DMS114 treated with DMSO at 0.1 percent for 48 hours (cell line): ENCODE results near the gene TTC13.
A peak's percentile ranks its signal among the peaks of the same experiment; 100 is the strongest.

ENCODE experiments used
- DNase-seq: peaks from one replicate; lab custom pipeline; 2025; ENCODE audit not compliant: unreplicated experiment; lab: John Stamatoyannopoulos, UW

TTC13 gene

GRCh38 chr1:230957580-230957989 is 21.1 kb downstream of the TTC13 start:
- no peak for DNase-seq

DNA sequence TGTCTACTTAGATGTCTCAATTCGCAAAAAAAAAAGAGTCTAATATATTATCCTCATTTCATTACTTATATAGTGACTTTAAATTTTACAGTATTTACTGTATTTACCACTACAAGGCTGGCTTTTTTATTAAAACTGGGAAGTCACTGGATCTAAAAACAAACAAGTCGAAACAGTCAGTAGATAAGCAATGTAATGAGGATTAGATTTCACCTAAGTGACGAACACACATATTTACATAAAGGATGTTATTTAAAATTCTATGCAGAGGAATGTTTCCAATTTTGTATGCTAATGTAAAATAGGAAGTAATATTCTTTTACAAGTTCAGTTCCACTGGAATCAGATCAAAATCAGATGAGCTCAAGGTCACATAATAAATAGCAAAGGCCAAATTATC is 28.3 kb downstream of the TTC13 start:
- DNase-seq: no peak

- no peak for DNase-seq
Measured at GRCh38 chr1:230948903-230949302, 29.8 kb downstream of the TTC13 start.

DNA sequence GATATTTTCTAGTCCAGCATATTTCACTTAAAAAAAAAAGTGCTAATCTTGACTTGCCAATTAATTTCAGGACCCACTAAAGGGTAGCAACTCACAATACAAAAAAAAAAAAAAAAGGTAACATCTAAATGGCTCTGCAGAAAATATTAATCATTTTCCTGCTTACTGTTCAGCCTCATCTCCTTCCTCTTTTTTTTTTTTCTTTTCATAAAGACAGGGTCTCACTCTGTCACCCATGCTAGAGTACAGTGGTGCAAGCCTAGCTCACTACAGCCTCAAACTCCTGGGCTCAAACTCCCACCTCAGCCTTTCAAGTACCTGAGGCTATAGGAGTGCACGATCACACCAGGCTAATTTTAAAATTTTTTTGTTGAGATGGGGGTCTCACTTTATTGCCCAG is 30.4 kb downstream of the TTC13 start:
- no peak for DNase-seq

DNA sequence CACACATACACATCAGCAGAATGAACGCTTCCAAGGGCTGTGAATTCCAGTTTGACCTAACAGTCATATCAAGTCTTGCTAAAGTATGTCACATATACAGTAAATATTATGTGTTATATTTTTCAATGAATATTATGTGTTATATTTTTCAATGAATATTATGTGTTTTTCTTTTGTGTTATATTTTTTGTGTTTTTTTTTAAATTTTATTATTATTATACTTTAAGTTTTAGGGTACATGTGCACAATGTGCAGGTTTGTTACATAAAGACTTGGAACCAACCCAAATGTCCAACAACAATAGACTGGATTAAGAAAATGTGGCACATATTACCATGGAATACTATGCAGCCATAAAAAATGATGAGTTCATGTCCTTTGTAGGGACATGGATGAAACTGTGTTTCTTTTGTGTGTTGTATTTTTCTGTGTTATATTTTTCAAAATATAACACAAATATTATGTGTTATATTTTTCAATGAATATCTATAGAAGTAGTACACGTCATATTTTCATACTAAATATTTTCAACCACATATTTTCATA is 35.5 kb downstream of the TTC13 start:
- DNase-seq: no peak

DNA sequence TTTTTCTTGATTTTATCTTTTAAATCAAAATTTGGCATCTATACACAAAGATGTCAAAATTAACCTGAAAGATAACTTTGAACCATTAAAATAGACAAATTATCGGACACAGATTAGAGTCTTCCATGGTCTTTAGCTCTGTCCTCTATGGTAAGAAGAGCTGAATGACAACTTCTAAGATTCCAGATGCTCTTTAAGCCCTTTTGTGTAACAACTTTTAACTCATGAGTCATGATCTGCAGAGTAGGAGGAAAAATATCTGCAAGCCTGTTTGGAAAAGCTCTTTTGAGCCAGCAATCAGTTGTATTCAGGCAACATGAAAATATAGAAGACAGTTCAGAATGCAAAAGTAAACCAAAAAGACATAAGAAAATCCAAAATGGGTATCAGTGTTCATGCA is 37.8 kb downstream of the TTC13 start:
- no peak for DNase-seq

GRCh38 chr1:230939806-230940489 is 38.7 kb downstream of the TTC13 start:
- DNase-seq: no peak

DNA sequence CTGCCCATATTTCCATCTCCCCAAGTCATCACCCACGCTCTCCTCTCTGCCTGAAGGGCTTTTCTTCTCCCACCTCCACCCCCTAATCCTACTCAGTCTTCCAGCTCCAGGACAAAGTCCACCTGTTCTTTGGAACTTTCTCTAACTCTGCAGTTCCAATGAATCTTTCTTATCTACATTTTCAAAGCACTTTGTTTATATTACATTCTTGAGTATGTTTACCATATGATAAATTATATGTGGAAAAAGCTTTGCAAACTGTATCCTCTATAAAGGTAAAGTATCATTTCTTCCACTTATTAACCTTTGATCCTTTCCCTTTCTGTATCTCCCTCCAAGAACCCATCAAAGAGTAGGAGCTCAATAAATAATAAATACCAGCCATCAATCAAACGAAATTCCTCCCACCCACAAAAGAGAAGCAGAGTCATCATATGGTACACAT is 39.7 kb downstream of the TTC13 start:
- no peak for DNase-seq

DNA sequence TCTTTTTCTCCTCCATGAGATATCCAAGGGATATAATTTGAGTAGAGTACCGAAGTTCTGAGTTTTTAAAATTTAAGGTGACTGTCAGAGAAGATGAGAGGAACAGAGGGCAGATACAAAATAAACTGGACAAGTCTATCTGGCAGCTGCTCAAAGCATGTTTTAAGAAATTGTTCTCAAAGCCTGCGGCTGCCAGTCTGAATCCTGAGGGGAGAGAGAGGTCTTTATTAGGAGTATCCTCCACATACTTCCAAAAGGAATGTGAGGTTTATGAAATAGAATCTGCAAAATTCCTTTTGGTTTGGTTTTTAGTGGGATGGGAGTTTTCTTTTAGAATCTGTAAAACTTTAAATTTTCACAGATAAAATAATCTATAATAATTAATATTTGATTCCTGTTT is 41.3 kb downstream of the TTC13 start:
- no peak for DNase-seq

DNA sequence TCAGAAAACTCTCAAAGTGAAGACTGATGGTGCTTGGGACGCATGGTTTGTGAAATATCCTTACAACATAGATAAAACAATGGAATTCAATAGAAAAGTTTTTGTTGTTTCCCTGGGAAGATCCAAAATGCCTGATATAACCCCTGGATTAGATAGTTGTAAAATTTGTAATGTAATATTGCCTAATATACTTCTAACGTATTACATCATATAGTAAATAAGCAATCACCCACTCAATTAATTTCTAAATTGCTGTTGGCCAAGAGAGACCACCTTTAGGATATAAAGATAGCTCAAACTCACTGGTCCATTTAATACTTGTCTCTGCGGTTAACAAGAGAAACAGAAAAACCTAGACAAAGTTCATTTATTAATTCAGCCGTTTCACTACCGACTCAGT is 42.2 kb downstream of the TTC13 start:
- DNase-seq: no peak

DNA sequence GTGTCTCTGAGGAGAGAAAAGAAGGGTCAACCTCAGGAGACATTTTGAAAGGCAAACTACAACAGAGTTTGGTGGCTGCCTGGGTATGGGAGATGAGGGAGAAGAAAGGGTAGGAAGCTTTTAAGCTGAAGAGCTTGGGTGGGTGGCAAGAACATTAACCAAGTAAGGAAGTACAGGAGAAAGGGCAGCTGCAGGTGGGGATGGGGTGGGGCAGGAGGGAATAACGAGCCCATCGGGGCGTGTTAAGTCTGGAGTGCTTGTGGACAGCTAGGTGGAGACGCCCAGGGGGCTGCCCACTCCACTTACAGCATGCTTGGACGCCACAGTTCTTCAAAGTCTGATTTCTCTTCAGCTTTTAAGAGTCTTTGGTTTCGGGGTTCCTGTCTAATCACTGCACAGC is 42.8 kb downstream of the TTC13 start:
- DNase-seq: no peak

GRCh38 chr1:230930986-230931385 is 47.7 kb downstream of the TTC13 start:
- no peak for DNase-seq

DNA sequence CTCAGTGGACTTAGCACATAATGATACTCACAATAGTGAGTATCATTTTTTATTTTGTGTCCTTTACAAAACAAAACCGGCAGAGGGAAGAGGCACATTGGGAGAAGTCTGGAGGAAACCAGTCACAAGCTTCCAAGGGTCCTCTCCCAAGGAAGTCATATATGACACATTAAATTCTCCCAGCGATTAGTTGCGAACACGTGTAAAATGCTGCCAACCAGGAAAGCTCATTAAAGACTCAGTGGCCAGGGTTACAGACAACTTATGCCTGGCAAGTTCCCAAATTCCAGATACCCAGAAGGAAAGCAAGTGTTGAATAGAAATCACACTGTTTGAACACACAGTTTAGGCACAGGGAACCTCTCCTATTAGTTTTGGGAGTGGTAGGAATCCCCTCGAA is 52.5 kb downstream of the TTC13 start:
- no peak for DNase-seq

DNA sequence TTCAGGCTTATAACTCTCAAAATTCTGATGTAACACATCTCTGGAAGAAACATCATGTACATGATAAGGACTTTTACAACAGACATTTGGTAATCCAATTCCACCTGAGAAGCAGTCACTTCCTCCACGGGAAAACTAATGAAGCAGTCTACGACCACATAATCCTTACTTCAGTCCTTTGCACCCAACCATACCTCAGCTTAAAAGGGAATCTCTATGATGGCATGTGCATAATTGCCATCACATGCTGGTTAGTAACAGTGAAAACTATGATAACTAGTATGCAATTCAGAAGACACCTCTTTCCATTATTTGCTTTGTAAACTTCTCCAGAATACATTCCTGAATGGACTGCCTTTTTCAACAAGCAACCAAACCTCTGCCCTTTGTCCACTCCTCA is 53.1 kb downstream of the TTC13 start:
- no peak for DNase-seq

GRCh38 chr1:230923176-230923575 is 55.5 kb downstream of the TTC13 start:
- DNase-seq: no peak

GRCh38 chr1:230922620-230923019 is 56.0 kb downstream of the TTC13 start:
- DNase-seq: no peak

DNA sequence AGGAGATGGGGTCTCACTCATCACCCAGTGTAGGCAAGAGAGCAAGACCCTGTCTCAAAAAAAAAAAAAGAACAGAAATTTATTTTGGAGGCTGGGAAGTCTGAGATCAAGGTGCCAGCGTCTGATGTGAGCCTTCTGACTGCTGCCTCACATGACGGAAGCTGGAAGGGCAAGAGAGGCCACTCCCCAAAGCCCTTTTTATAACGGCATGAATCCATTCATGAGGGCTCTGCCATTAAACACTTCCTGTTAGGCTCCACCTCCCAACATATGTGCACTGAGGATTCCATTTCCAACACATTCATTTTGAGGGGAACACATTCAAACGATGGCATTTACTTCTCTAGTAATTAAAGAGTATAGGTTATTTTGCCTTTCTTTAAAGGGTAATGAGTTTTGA is 59.5 kb downstream of the TTC13 start:
- DNase-seq: no peak

DNA sequence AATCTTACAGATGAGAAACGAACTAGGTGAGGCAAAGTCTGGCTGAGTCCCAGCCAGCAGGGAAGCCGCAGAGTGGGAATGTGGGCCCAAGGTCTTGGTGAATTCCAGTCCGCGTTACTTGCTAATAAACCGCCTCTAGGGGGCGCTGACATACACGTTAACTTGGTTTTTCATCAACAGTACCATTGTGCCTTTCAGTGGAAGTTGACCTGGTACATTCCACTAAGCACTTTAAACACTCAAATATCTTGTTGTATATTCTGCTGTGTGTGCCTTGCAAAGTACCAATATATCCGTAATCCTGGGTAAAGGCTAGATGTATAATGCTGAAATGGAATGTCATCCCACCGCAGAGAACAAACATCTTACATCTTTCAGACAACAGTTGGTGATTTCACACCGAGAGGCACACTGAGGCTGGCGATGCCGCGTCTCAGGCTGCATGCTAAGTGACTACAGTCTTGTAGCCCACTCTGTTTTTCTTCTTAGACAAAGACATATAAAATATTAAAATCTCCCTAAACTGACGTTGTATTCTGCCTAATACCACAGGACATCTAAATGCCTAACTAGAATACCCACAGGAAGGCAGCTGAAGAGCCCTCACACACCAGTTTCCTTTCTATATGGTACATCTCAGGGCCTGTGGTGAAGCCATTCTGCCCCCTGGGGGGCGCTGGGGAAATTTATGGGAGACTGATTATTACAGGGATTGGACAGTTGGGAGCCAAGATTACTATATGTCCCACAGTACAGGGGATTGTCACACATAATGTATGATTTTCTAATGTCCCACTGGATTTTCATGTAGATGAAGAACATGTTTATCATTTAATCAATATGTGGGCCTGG is 61.2 kb downstream of the TTC13 start:
- DNase-seq: peak; percentile 48

DNA sequence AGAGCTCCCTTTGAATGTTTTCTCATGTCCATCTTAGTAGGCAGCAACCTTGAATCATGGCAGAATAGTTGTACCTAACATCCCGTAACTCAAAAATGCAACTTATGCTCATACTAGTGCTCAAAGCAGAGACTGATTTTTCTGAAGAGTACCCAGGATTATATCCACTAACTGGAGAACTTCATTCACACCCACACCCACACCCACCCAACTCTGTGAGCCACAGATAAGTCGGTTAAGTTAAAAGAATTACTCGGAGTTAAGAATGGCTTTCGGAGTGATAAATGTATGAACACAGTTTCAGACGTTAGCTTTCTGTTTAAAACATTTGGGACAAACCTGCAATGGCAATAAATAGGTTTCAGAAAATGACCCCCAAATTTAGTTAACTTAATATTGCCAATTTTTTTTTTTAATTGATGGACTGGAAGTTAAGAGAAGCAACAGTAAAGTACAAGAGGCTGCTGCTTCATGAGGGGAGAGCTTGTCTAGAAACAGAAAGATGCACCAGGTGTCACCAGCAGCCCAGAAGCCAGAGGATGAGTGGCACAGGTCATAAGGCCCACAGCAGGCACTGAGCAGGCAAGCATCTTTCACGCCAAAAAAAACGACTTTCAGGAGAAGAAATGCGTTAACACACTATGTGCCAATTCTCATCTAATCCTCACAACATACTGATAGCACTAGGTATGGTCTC is 61.9 kb downstream of the TTC13 start:
- DNase-seq: no peak

DNA sequence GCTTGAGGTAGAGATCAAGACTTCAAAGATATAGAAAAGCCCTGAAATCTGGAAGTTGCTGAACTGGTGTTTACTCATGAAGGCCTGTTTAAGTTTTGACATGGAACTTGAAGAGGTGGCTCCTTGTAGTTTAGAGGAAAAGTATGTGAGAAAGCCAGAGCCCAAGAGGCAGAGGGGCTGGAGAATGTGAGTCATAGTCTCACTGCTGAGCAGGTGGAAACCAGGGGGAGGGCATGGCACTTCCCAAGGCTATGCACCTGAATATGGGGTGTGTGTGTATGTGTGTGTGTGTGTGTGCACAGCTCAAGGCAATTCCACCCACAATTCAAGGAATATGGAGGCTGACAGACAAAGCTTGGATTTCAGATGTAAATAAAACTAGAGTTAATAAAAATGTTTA is 63.6 kb downstream of the TTC13 start:
- DNase-seq: no peak

DNA sequence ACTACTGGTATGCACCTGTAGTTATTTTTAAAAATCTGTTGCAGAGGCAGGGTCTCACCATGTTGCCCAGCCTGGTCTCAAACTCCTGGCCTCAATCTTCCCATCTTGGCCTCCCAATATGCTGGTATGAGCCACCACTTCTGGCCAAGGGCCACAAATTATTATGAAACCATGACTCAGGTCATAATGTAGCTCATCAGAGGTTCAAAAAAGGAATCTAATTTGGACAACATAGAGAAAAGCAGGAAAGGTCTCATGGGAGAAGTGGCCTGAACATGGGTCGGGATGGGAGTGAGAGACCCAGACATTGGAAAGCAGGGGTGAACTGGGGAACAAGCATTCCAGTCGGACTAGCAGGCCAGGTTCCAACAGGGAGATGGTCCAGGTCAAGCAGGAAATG is 65.2 kb downstream of the TTC13 start:
- no peak for DNase-seq

GRCh38 chr1:230910755-230911117 is 67.9 kb downstream of the TTC13 start:
- DNase-seq: no peak
